DND-41 (cell line): ENCODE measurements around the gene LRP11.

Experiments
- CTCF ChIP-seq: IDR thresholded peaks from 2 replicates; pipeline ENCODE4 v1.5.1; 2012; ENCODE audit warnings: borderline replicate concordance, low read length, moderate library complexity, mild to moderate bottlenecking; ENCODE audit not compliant: poor library complexity, severe bottlenecking; ENCODE audit errors: extremely low read depth
- EZH2 ChIP-seq: IDR thresholded peaks from 3 replicates; pipeline ENCODE4 v1.6.1; 2012; ENCODE audit warnings: borderline replicate concordance, low read depth, mild to moderate bottlenecking, moderate library complexity, low read length, inconsistent platforms; ENCODE audit not compliant: severe bottlenecking

- TF ChIP-seq EZH2, result no peak
- no peak for TF ChIP-seq CTCF
Measured at GRCh38 chr6:149820506-149820905, 43.7 kb downstream of the LRP11 start.
